Lung (tissue), 12 donors: ENCODE data around the gene GATA6. TPM values are rescaled to one million over a fixed set of nuclear protein-coding genes. Genes with fewer than 3 reads are reported as not detected.

Source experiments
- ATAC-seq: fragments of 200-7000 bp; cut with Tn5 transposase; one replicate; pipeline ENCODE4 v1.9.1; 2020; ENCODE audit warnings: moderate number of reproducible peaks; ENCODE audit not compliant: insufficient read depth, low FRiP score
- DNase-seq, 3 donors: peaks; one replicate each; pipeline ENCODE4 v3.0.0-alpha.2; 2013 to 2017
- H3K27ac ChIP-seq, 2 donors: one replicate each; pipeline ENCODE4 v1.5.1; 2013; ENCODE audit warnings: mild to moderate bottlenecking in 2 of 2, moderate library complexity in 2 of 2, control low read depth in 1 of 2, inconsistent platforms in 1 of 2, low read depth in 1 of 2, low read length in 1 of 2
- H3K27me3 ChIP-seq, 3 donors: one replicate each; pipeline ENCODE4 v1.5.1; 2013; ENCODE audit warnings: low read length in 2 of 3; ENCODE audit not compliant: control insufficient read depth in 3 of 3, insufficient read depth in 3 of 3
- H3K36me3 ChIP-seq, 4 donors: one replicate each; pipeline ENCODE4 v1.5.1; 2013; ENCODE audit warnings: low read length in 4 of 4, mild to moderate bottlenecking in 1 of 4, moderate library complexity in 1 of 4; ENCODE audit not compliant: control insufficient read depth in 4 of 4, insufficient read depth in 4 of 4
- H3K4me1 ChIP-seq, 5 donors: one replicate each; pipeline ENCODE4 v1.5.1; 2013; ENCODE audit warnings: low read length in 5 of 5, mild to moderate bottlenecking in 2 of 5, moderate library complexity in 1 of 5; ENCODE audit not compliant: control insufficient read depth in 5 of 5, insufficient read depth in 5 of 5
- H3K4me3 ChIP-seq: one replicate; pipeline ENCODE4 v1.5.1; 2013; ENCODE audit warnings: mild to moderate bottlenecking, control low read depth, moderate library complexity
- H3K9ac ChIP-seq, 2 donors: one replicate each; pipeline ENCODE4 v1.5.1; 2013; ENCODE audit warnings: low read length in 2 of 2, control low read depth in 1 of 2; ENCODE audit not compliant: insufficient read depth in 1 of 2
- H3K9me3 ChIP-seq, 4 donors: one replicate each; pipeline ENCODE4 v1.5.1; 2013; ENCODE audit warnings: low read length in 3 of 4, mild to moderate bottlenecking in 1 of 4, moderate library complexity in 1 of 4; ENCODE audit not compliant: control insufficient read depth in 4 of 4, insufficient read depth in 3 of 4
- CTCF ChIP-seq: IDR thresholded peaks from 2 replicates; pipeline ENCODE4 v1.5.1; 2012; ENCODE audit warnings: mild to moderate bottlenecking; ENCODE audit errors: control extremely low read depth, extremely low read depth
- WGBS, 2 donors: extraction: QIAGEN DNeasy Blood & Tissue Kit; methylation state at CpG; one replicate each; pipeline ENCODE4 v1.1.7; 2013; 5-methylcytosine and 5-hydroxymethylcytosine counted together
- polyA plus RNA-seq, 2 donors: library from polyadenylated mRNA; stranded (reverse); fragments of 200-250 nt; gene quantifications; one replicate each; pipeline ENCODE4 v1.2.1, GENCODE V29; 2013
- total RNA-seq, 2 donors: library from RNA; depleted of rRNA in 1 of 2; stranded (reverse); fragments of >200 nt in 1 of 2; gene quantifications; one replicate each; pipeline ENCODE4 v1.2.1, GENCODE V29; 2014 to 2021
- donor health status: control.
- donor health status: control.
- donor health status: Bipolar disorder and iron deficiency.
- donor health status: healthy.
- donor health status: DM: yes; HTN: yes; CAD: no.

Gene GATA6
- total and polyA plus RNA-seq, 4 donors = 11.3 to 34.3 (median 21.8) TPM

- Histone ChIP-seq H3K9ac (no peak overlapping the region), H3K27ac (no peak overlapping the region), H3K36me3 (no peaks in the 10 kb centered on the region), H3K4me1 (no peaks in the 10 kb centered on the region), H3K27me3 (no peaks in the 10 kb centered on the region), H3K4me3 (no peak overlapping the region), H3K9me3 (no peaks in the 10 kb centered on the region)
- 55 to 76% methylated on average over 1 of the region's 1 CpG for WGBS, 2 donors
- ATAC-seq = no peak
- no peak for TF ChIP-seq CTCF
- no peak for DNase-seq
Observed at GRCh38 chr18:22129778-22130177, 39.6 kb upstream of the GATA6 start.

GRCh38 chr18:22132258-22132657 lies 37.1 kb upstream of the GATA6 start:
- DNase-seq = no peak

GRCh38 chr18:22132763-22133162 lies 36.6 kb upstream of the GATA6 start:
- 78 to 90% methylated on average over 2 of the region's 2 CpGs for WGBS, 2 donors

More at GRCh38 chr18:22132258-22132657, 37.1 kb upstream of the GATA6 start:
- H3K4me1 ChIP-seq = no peaks in the 10 kb centered on the region
- no peak overlapping the region for H3K9ac ChIP-seq
- H3K27ac ChIP-seq = no peak overlapping the region
- no peak overlapping the region for H3K4me3 ChIP-seq
- no peaks in the 10 kb centered on the region for H3K27me3 ChIP-seq
- 86 to 91% methylated on average over 2 of the region's 2 CpGs for whole genome bisulfite sequencing, 2 donors
- no peaks in the 10 kb centered on the region for H3K36me3 ChIP-seq
- TF ChIP-seq CTCF = no peak
- H3K9me3 ChIP-seq = no peaks in the 10 kb centered on the region
- no peak for ATAC-seq

More at GRCh38 chr18:22132763-22133162, 36.6 kb upstream of the GATA6 start:
- Histone ChIP-seq H3K9ac (no peak overlapping the region), H3K36me3 (no peaks in the 10 kb centered on the region), H3K9me3 (no peaks in the 10 kb centered on the region), H3K27ac (no peak overlapping the region), H3K4me1 (no peaks in the 10 kb centered on the region), H3K27me3 (no peaks in the 10 kb centered on the region), H3K4me3 (no peak overlapping the region)
- ATAC-seq = no peak
- DNase-seq = no peak
- no peak for TF ChIP-seq CTCF
